Transverse colon (tissue), 4 donors: Measurements from ENCODE around the gene B3GALT5.

ENCODE experiments used
- EP300 ChIP-seq: sonication (generic); formaldehyde crosslinking; IDR thresholded peaks from one replicate; pipeline ENCODE4 v1.6.1; 2017; ENCODE audit warnings: antibody characterized with exemption, low read depth
- POLR2A ChIP-seq: fragments of 450-650 bp; IDR thresholded peaks from one replicate; pipeline ENCODE4 v1.6.1; 2016; ENCODE audit warnings: antibody characterized with exemption, mild to moderate bottlenecking, moderate library complexity
- POLR2AphosphoS5 ChIP-seq, 3 donors: sonication (generic); formaldehyde crosslinking; IDR thresholded peaks; one replicate each; pipeline ENCODE4 v1.6.1; 2016; ENCODE audit warnings: antibody characterized with exemption in 3 of 3
- TF ChIP-seq, protein P1 (sequence below), 5 experiments: fragments of 200-600 bp in 3 of 5; fragments of 450-650 bp in 2 of 5; sonication (generic) in 3 of 5; IDR thresholded peaks; 1 replicate in 2 of 5; 2 replicates in 3 of 5; pipeline ENCODE4 v1.5.1; 2016 to 2017; ENCODE audit warnings: antibody characterized with exemption in 5 of 5, inconsistent platforms in 3 of 5, mild to moderate bottlenecking in 2 of 5, moderate library complexity in 1 of 5

DNA sequence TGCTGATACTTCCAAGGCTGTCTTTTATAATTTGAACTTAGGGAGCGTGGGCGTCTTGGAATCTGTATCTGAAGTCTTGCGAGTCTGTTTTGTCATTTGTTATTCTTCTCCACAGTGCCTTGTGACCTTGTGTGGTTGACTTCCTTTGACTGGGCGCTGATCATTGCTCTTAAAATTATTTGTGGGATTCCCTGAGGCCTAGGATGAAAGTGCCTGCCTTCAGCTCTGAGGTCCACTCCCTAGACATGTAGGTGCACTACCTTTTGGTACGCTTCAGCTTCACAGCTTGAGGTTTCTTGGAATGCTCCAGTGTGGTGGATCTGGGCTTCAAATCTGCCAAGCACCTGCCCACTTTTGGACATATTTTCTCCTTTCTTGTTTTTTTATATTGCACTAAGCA, 82.0 kb downstream of the B3GALT5 start:
- TF ChIP-seq, protein P1, sequence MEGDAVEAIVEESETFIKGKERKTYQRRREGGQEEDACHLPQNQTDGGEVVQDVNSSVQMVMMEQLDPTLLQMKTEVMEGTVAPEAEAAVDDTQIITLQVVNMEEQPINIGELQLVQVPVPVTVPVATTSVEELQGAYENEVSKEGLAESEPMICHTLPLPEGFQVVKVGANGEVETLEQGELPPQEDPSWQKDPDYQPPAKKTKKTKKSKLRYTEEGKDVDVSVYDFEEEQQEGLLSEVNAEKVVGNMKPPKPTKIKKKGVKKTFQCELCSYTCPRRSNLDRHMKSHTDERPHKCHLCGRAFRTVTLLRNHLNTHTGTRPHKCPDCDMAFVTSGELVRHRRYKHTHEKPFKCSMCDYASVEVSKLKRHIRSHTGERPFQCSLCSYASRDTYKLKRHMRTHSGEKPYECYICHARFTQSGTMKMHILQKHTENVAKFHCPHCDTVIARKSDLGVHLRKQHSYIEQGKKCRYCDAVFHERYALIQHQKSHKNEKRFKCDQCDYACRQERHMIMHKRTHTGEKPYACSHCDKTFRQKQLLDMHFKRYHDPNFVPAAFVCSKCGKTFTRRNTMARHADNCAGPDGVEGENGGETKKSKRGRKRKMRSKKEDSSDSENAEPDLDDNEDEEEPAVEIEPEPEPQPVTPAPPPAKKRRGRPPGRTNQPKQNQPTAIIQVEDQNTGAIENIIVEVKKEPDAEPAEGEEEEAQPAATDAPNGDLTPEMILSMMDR (IDR thresholded peaks at IDR 0.05) = no peak
- TF ChIP-seq EP300 = no peak
- TF ChIP-seq POLR2A = no peak
- no peak for TF ChIP-seq POLR2AphosphoS5 (IDR thresholded peaks at IDR 0.05)
